Endodermal cell (in vitro differentiated cells): ENCODE results near the gene TLR3. TPM values are rescaled to one million over a fixed set of nuclear protein-coding genes. Genes with fewer than 3 reads are reported as not detected.
A peak's percentile ranks its signal among the peaks of the same experiment; 100 is the strongest.

Experiments
- DNase-seq: peaks from one replicate; pipeline ENCODE4 v3.0.0-alpha.2; 2017
- H3K27ac ChIP-seq: 2 replicates; pipeline ENCODE4 v1.5.1; 2013; ENCODE audit warnings: mild to moderate bottlenecking, low read depth, low read length, moderate library complexity
- H3K27me3 ChIP-seq: 2 replicates; pipeline ENCODE4 v1.6.1; 2013; ENCODE audit warnings: mild to moderate bottlenecking, low read length, moderate library complexity; ENCODE audit not compliant: insufficient read depth, control insufficient read depth, poor library complexity, severe bottlenecking
- H3K36me3 ChIP-seq: 2 replicates; pipeline ENCODE4 v1.7.0; 2013; ENCODE audit warnings: mild to moderate bottlenecking, low read length, moderate library complexity; ENCODE audit not compliant: control insufficient read depth, insufficient read depth
- H3K4me1 ChIP-seq: one replicate; pipeline ENCODE4 v1.7.0; 2013; ENCODE audit warnings: low read length; ENCODE audit not compliant: control insufficient read depth, insufficient read depth
- H3K4me3 ChIP-seq: 2 replicates; pipeline ENCODE4 v1.5.1; 2013; ENCODE audit warnings: mild to moderate bottlenecking, low read length, moderate library complexity
- H3K9ac ChIP-seq: 2 replicates; pipeline ENCODE4 v1.6.1; 2013; ENCODE audit warnings: mild to moderate bottlenecking, low read length, moderate library complexity; ENCODE audit not compliant: poor library complexity, severe bottlenecking; ENCODE audit errors: extremely low read depth
- H3K9me3 ChIP-seq: 2 replicates; pipeline ENCODE4 v1.6.1; 2013; ENCODE audit warnings: mild to moderate bottlenecking, low read length, moderate library complexity; ENCODE audit not compliant: control insufficient read depth
- H3K27ac Mint-ChIP-seq: 2 replicates; pipeline ENCODE4 v1.8.0; 2020; ENCODE audit warnings: mixed read lengths
- H3K27me3 Mint-ChIP-seq: 2 replicates; pipeline ENCODE4 v1.8.0; 2021; ENCODE audit warnings: mild to moderate bottlenecking, mixed read lengths; ENCODE audit not compliant: insufficient read depth
- H3K36me3 Mint-ChIP-seq: 2 replicates; pipeline ENCODE4 v1.8.0; 2020; ENCODE audit warnings: low read depth, mixed read lengths
- H3K4me1 Mint-ChIP-seq: 2 replicates; pipeline ENCODE4 v1.8.0; 2020; ENCODE audit warnings: mixed read lengths
- H3K4me3 Mint-ChIP-seq: 2 replicates; pipeline ENCODE4 v1.8.0; 2020; ENCODE audit warnings: mild to moderate bottlenecking, moderate library complexity, mixed read lengths
- H3K9me3 Mint-ChIP-seq: 2 replicates; pipeline ENCODE4 v1.8.0; 2020; ENCODE audit warnings: mild to moderate bottlenecking, mixed read lengths
- WGBS, 2 experiments: methylation state at CpG; one replicate each; pipeline versions ENCODE4 v1.1.5 to v1.1.7; 2013; ENCODE audit warnings: missing lambda C conversion rate in 2 of 2, mixed read lengths in 1 of 2; ENCODE audit not compliant: insufficient coverage in 1 of 2, insufficient read length in 1 of 2; 5-methylcytosine and 5-hydroxymethylcytosine counted together
- total RNA-seq, 2 donors: library from RNA; stranded (reverse); fragmentation: NEBNext Ultra II Directional in 1 of 2; extraction: Animal tissue kit (Norgen Biotek cat#: 25700) in 1 of 2; gene quantifications; 2 replicates in 1 of 2; 3 replicates in 1 of 2; pipeline ENCODE4 v1.2.1, GENCODE V29; 2021
- TF ChIP-seq, protein P1 (sequence below): fragments of 200-600 bp; sonication (generic); conservative IDR thresholded peaks from 2 replicates; pipeline ENCODE4 v1.5.0; 2021; ENCODE audit warnings: antibody characterized with exemption, mild to moderate bottlenecking

The TLR3 gene
- total RNA-seq, 2 donors from 2014 or later, result 0.26 TPM; not detected in 1

DNA sequence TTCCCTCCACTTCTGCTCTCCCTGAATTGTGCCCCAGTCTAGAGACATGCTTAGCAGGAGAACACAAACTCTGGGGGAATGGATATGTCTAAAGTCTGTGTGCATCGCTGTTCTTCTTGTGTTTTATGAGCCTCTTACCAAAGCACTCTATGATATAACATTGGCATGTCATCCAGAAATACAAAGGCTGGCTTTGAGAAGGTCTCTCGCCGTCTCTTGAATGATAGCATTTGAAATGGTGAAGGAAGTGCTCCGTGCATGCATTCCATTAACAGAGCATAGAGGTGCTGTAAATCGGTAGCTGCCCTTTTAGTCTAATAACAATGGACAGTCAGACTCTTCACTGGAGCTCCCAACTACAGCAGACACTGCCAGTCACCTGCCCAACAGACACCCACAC is 28.4 kb downstream of the TLR3 start:
- Mint-ChIP-seq H3K4me1 (no peaks in the 10 kb centered on the region), H3K36me3 (no peaks in the 10 kb centered on the region), H3K27me3 (peaks cover 3% of the 10 kb centered on the region), H3K27ac (no peak overlapping the region), H3K4me3 (no peak overlapping the region), H3K9me3 (no peaks in the 10 kb centered on the region)
- Histone ChIP-seq H3K4me3 (no peak overlapping the region), H3K4me1 (no peaks in the 10 kb centered on the region), H3K27me3 (peaks cover under 1% of the 10 kb centered on the region), H3K9ac (no peak overlapping the region), H3K9me3 (no peaks in the 10 kb centered on the region), H3K36me3 (no peaks in the 10 kb centered on the region), H3K27ac (no peak overlapping the region)
- WGBS, 2 experiments, result 87 to 92% methylated on average over 5 of the region's 5 CpGs
- no peak for DNase-seq
- TF ChIP-seq, protein P1, sequence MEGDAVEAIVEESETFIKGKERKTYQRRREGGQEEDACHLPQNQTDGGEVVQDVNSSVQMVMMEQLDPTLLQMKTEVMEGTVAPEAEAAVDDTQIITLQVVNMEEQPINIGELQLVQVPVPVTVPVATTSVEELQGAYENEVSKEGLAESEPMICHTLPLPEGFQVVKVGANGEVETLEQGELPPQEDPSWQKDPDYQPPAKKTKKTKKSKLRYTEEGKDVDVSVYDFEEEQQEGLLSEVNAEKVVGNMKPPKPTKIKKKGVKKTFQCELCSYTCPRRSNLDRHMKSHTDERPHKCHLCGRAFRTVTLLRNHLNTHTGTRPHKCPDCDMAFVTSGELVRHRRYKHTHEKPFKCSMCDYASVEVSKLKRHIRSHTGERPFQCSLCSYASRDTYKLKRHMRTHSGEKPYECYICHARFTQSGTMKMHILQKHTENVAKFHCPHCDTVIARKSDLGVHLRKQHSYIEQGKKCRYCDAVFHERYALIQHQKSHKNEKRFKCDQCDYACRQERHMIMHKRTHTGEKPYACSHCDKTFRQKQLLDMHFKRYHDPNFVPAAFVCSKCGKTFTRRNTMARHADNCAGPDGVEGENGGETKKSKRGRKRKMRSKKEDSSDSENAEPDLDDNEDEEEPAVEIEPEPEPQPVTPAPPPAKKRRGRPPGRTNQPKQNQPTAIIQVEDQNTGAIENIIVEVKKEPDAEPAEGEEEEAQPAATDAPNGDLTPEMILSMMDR, result no peak

DNA sequence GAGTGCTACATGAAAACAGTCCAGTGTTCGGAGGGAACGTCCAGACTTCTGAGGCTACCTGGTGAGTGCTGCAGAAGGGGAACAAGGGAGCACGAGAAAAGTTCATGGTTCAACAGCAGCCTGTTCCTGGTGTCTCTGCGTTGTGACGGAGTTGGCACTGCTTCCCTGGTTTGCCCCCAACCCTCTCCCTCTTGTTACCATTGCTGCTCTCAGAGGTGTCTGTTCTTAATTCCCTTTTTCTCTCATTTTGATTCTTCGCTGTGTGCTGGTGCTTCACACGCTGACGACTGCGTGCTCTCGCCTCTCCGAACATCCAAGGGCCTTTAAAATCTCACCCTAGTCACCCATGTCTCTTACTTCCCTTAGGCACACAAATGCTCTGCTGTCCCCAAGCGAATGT is 34.0 kb downstream of the TLR3 start:
- Mint-ChIP-seq H3K4me3 (no peak overlapping the region), H3K27me3 (peaks cover 37% of the 10 kb centered on the region), H3K4me1 (peaks cover 5% of the 10 kb centered on the region), H3K9me3 (peaks cover 5% of the 10 kb centered on the region), H3K36me3 (no peaks in the 10 kb centered on the region), H3K27ac (no peak overlapping the region)
- no peak overlapping the region for H3K27ac ChIP-seq
- H3K4me1 ChIP-seq, result no peaks in the 10 kb centered on the region
- TF ChIP-seq, protein P1, result no peak
- no peak for DNase-seq
- H3K9ac ChIP-seq, result no peak overlapping the region
- peaks cover 39% of the 10 kb centered on the region for H3K27me3 ChIP-seq
- no peaks in the 10 kb centered on the region for H3K9me3 ChIP-seq
- WGBS, 2 experiments, result 94 to 98% methylated on average over 12 of the region's 12 CpGs
- H3K4me3 ChIP-seq, result no peak overlapping the region
- no peaks in the 10 kb centered on the region for H3K36me3 ChIP-seq

DNA sequence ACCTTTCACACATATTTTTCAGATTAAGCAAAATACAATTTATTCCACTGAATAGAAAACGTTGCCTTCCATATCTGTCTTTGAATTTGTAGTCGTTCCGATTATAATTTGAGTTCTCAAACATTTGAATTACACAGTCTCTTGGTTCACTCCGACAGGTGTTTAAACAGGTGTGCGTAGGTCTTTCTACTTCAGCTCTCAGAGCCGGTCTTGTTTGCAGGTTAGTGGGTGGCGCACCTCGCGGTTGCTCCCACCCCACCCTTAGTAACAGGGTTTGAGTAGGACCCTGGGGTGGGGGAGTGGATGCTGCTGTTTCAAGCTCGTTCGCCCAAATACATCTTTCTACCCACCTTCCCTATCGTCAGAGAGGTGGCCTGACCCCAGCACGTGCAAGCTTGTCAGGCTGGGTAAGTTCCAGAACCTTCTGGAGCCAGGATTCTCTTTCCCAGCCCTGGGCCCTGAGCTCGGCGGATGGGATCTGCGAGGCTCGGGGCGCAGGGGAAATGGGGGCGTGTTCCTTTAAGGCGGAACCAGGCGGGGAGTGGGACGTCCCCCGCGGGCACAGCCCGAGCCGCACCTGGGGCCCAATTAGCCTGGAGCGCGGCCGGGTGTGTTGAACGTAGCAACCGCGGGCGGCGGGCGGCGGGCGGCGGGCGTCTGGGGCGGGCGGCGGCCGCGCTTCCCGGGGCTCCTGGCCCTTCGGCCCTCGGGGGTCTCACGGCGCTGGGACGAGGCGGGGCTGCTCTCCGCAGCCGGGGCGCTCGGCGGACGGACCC is 35.3 kb downstream of the TLR3 start, which contains the start of gene FAM149A:
FAM149A (plus strand) TSS at position 591 of the 776 bp plus-strand sequence.
- H3K9me3 ChIP-seq, result no peaks in the 10 kb centered on the region
- Mint-ChIP-seq H3K36me3 (no peaks in the 10 kb centered on the region), H3K4me1 (peaks cover 10% of the 10 kb centered on the region), H3K4me3 (peak within 1 kb of the TSS; percentile 49), H3K9me3 (peaks cover 5% of the 10 kb centered on the region), H3K27me3 (peaks cover 37% of the 10 kb centered on the region), H3K27ac (no peak within 1 kb of the TSS)
- no peak for DNase-seq
- WGBS, 2 experiments, result 17 to 29% methylated on average over 20 to 53 of the region's 57 CpGs
- H3K27me3 ChIP-seq, result peaks cover 39% of the 10 kb centered on the region
- H3K9ac ChIP-seq, result no peak within 1 kb of the TSS
- TF ChIP-seq, protein P1, result no peak
- H3K27ac ChIP-seq, result no peak within 1 kb of the TSS
- no peaks in the 10 kb centered on the region for H3K36me3 ChIP-seq
- peak within 1 kb of the TSS; percentile 58 for H3K4me3 ChIP-seq
- no peaks in the 10 kb centered on the region for H3K4me1 ChIP-seq
